Tibial artery (tissue), 4 donors: ENCODE data around the gene PTPN7.
A peak's percentile ranks its signal among the peaks of the same experiment; 100 is the strongest.
"Not testable (repeated sequence)": the region's sequence is repeated elsewhere in the genome, so short reads cannot be mapped to it uniquely, and the experiment has no call there.

Source experiments
- DNase-seq, 2 donors: peaks; one replicate each; pipeline ENCODE4 v3.0.0-alpha.2; 2019
- H3K27ac ChIP-seq, 2 donors: fragments of 200-600 bp; sonication (generic) in 1 of 2; 1 replicate in 1 of 2; 2 replicates in 1 of 2; pipeline ENCODE4 v1.5.1; 2018 to 2019; ENCODE audit warnings: mild to moderate bottlenecking in 1 of 2
- H3K27me3 ChIP-seq, 2 donors: fragments of 200-600 bp; sonication (generic) in 1 of 2; one replicate each; pipeline versions ENCODE4 v1.5.1 to v1.6.0; 2016 to 2019
- H3K36me3 ChIP-seq, 3 donors: fragments of 200-600 bp; sonication (generic) in 2 of 3; one replicate each; pipeline ENCODE4 v1.5.1; 2016 to 2019; ENCODE audit warnings: mild to moderate bottlenecking in 2 of 3
- H3K4me1 ChIP-seq, 4 donors: fragments of 200-600 bp; sonication (generic) in 2 of 4; 1 replicate in 3 of 4; 2 replicates in 1 of 4; pipeline ENCODE4 v1.5.1; 2016 to 2019
- H3K4me3 ChIP-seq, 2 donors: fragments of 200-600 bp; sonication (generic) in 1 of 2; 1 replicate in 1 of 2; 2 replicates in 1 of 2; pipeline ENCODE4 v1.5.1; 2018 to 2019; ENCODE audit warnings: mild to moderate bottlenecking in 2 of 2
- H3K9me3 ChIP-seq, 3 donors: fragments of 200-600 bp; sonication (generic) in 1 of 3; one replicate each; pipeline ENCODE4 v1.5.1; 2016 to 2019
- CTCF ChIP-seq, 2 experiments: fragments of 200-600 bp in 1 of 2; fragments of 450-650 bp in 1 of 2; IDR thresholded peaks; one replicate each; pipeline ENCODE4 v1.5.1; 2017 to 2019; ENCODE audit warnings: antibody characterized with exemption in 2 of 2, mild to moderate bottlenecking in 1 of 2, moderate library complexity in 1 of 2
- intact Hi-C: fragments of 100-400 bp; cut with DNase I; formaldehyde crosslinking; loops from one replicate; pipeline ENCODE4 v1.15.0; 2023; ENCODE audit warnings: low total_unique reads

The PTPN7 gene

GRCh38 chr1:202193614-202194327, 33.4 kb upstream of the PTPN7 start, which contains the start of gene LGR6:
LGR6 (plus strand) TSS chr1:202193799; CDS start chr1:202193990, 191 bp downstream.
- TF ChIP-seq CTCF (IDR thresholded peaks at IDR 0.05): peak; percentile 14 to 48
- DNase-seq: no peak
- intact Hi-C loops: no loop called here

GRCh38 chr1:202192770-202193613, 32.6 kb upstream of the PTPN7 start:
- H3K27me3 ChIP-seq: peaks cover 0 to 7% of the 10 kb centered on the region in 2 donors
- H3K4me1 ChIP-seq: peaks cover 0 to 35% (median 15%) of the 10 kb centered on the region in 4 donors
- H3K9me3 ChIP-seq: no peaks in the 10 kb centered on the region
- H3K36me3 ChIP-seq: no peaks in the 10 kb centered on the region
- H3K4me3 ChIP-seq: peak overlapping the region; percentile 72 to 82
- intact Hi-C loops: no loop called here
- peak; percentile 88 to 90 for TF ChIP-seq CTCF (IDR thresholded peaks at IDR 0.05)
- peak overlapping the region; percentile 84 to 86 for H3K27ac ChIP-seq
- peak; percentile 41 to 78 for DNase-seq

More at GRCh38 chr1:202193614-202194327, 33.4 kb upstream of the PTPN7 start, which contains the start of gene LGR6:
- Histone ChIP-seq H3K4me3 (peak within 1 kb of the TSS; percentile 72 to 82), H3K27ac (peak within 1 kb of the TSS; percentile 84 to 86), H3K27me3 (peaks cover 0 to 7% of the 10 kb centered on the region in 2 donors), H3K36me3 (no peaks in the 10 kb centered on the region), H3K4me1 (peaks cover 0 to 43% (median 19%) of the 10 kb centered on the region in 4 donors), H3K9me3 (no peaks in the 10 kb centered on the region)

- peaks cover 0 to 31% (median 15%) of the 10 kb centered on the region in 4 donors for H3K4me1 ChIP-seq
- intact Hi-C loops, H3K9me3 ChIP-seq, H3K36me3 ChIP-seq, DNase-seq, H3K27me3 ChIP-seq, H3K27ac ChIP-seq, H3K4me3 ChIP-seq: not testable (repeated sequence)
Observed at GRCh38 chr1:202191391-202191790, 31.0 kb upstream of the PTPN7 start.

GRCh38 chr1:202189918-202190715, 29.7 kb upstream of the PTPN7 start:
- H3K36me3 ChIP-seq: no peaks in the 10 kb centered on the region
- H3K4me1 ChIP-seq: peaks cover 0 to 26% (median 11%) of the 10 kb centered on the region in 4 donors
- H3K4me3 ChIP-seq: no peak overlapping the region
- no peak for DNase-seq
- peaks cover 0 to 7% of the 10 kb centered on the region in 2 donors for H3K27me3 ChIP-seq
- no peak overlapping the region for H3K27ac ChIP-seq
- intact Hi-C loops: loop anchor here (2.0 to 10.0 kb wide), 2 partner anchors 127 to 525 kb away; partner anchors contain the start of gene SYT2
- H3K9me3 ChIP-seq: no peaks in the 10 kb centered on the region
- TF ChIP-seq CTCF (IDR thresholded peaks at IDR 0.05): no peak

- intact Hi-C loops: loop anchor here (2.0 to 10.0 kb wide), 2 partner anchors 128 to 526 kb away; partner anchors contain the start of gene SYT2
- H3K4me1 ChIP-seq: peaks cover 0 to 25% (median 18%) of the 10 kb centered on the region in 4 donors
Observed at GRCh38 chr1:202189001-202189790, 28.8 kb upstream of the PTPN7 start.

More at GRCh38 chr1:202189001-202189790, 28.8 kb upstream of the PTPN7 start:
- TF ChIP-seq CTCF (IDR thresholded peaks at IDR 0.05): peak; percentile 73 to 87
- Histone ChIP-seq H3K27ac (no peak overlapping the region), H3K9me3 (no peaks in the 10 kb centered on the region), H3K36me3 (no peaks in the 10 kb centered on the region), H3K4me3 (no peak overlapping the region), H3K27me3 (peaks cover 0 to 10% of the 10 kb centered on the region in 2 donors)
- DNase-seq: peak; percentile 53 to 82
